ENCODE results near the gene ENTPD7.
"Not testable (repeated sequence)": the region's sequence is repeated elsewhere in the genome, so short reads cannot be mapped to it uniquely, and the experiment has no call there.

ENTPD7 gene

DNA sequence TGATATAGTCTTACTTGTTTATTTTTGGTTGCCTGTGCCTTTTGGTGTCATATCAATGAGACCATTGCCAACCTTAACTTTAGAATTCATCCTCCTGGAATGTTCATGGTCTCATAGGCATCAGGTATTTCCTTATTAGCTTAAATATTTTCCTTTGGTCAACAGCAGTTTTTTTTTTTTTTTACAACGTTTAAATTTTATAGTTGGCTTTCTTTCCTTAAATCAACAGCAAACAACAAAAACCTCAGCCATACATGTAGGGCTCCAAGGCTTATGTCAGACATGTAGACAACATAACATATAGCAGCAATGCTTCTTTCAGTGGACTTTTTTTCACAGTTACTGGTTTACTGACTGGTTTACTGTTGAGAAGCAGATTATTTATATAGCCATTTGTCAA, 22.7 kb downstream of the ENTPD7 start:
- DNase-seq (ENCODE audit: extremely low read depth in 1 of 2, low read depth in 1 of 2): no peak

DNA sequence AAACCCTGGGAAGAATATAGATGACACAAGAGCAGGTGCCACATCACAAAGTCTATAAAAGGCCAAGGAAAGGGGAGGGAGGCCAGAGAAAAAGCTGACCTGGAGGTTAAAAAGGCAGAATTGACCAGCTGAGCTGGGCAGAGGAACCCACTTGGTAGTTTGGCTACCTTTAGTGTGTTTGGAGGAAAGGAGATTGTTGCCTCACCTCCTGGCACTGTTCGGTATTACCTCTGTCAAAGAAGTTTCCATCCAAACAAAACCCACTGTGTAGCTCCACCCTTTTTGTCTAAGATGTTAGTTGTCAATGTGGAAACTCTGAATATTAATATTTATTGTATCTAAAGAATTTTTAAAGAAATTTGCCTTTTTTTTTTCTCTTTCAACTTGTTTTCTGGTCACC, 23.4 kb downstream of the ENTPD7 start:
- DNase-seq (ENCODE audit: extremely low read depth in 1 of 2, low read depth in 1 of 2): no peak

DNA sequence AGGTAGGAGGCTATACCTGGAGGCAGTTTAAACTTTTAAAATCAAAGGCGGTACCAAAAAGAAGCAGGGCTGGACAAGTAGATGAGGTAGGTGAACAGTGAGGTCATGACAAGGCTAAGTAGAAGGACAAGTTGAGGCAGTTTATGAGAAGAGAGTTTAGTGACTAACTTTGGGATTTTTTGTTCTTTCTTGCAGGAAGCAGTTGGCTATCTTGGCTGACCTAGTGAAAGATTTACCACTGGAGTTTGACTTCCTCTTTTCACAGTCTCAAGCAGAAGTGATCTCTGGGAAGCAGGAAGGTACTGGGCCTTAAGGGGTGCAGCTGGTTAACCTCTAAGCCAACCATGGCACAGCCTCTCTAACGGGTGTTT, 26.3 kb downstream of the ENTPD7 start:
- DNase-seq (ENCODE audit: extremely low read depth in 1 of 2, low read depth in 1 of 2): no peak

DNA sequence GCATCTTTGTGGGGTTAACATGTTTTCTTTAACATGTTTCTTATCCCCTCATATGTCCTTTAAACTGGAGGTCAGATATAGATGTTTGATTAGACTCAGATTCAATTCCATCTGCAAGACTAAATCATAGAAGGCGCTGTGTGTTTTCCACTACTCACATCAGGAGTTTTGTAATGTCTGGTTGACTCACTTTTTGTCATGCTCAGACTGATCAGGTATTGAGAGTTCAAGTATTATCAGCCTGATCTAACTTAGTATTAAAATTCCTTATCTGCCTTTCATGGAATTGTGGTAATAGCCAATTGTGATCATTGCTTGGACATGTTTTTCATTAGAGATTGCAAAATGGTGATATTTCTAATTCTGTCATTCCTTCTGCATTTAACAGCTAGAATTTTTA, 30.2 kb downstream of the ENTPD7 start:
- DNase-seq (ENCODE audit: extremely low read depth in 1 of 2, low read depth in 1 of 2): no peak

DNA sequence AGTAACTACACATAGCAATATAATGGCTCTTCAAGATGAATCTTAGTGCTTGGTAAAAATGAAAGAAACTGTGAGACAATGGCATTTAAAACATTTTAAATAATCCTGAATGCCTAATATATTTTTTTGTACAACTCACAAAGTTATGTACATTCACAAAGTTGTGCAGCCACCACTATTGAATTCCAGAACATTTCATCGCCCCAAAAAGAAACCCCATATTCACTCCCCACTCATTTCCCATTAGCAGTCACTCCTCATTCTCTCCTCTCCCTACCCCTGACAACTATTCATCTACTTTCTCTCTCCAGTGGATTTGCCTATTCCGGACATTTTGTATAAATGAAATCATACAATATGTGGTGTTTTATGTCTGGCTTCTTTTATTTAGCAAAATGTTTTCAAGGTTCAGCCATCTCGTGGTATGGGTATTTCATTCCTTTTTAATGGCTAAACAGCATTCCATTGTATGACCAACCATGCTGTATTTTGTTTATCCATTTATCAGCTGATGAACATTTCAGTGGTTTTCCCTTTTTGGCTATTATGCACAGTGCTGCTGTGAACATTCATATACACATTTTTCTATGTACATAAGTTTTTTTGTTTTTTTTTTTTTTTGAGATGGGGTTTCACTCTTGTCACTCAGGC, 34.7 kb downstream of the ENTPD7 start:
- no peak for DNase-seq (ENCODE audit: extremely low read depth in 1 of 2, low read depth in 1 of 2)

DNA sequence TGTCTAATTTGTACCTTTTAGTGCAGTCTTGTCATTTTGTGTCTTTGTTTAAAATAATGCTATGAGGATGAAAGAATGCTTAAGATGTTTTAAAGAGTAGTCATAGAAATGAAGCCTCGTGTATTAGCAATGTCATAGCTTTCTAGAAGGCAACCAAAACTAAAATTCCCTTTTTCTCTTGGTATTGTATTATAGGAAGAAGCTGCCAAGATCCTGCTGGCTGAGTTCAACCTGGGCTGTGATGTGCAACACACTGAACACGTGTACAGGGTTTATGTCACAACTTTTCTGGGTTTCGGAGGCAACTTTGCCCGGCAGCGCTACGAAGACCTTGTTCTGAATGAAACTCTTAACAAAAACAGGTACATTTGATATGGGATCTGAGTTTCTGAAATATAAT, 36.5 kb downstream of the ENTPD7 start:
- DNase-seq (ENCODE audit: extremely low read depth in 1 of 2, low read depth in 1 of 2): no peak

DNA sequence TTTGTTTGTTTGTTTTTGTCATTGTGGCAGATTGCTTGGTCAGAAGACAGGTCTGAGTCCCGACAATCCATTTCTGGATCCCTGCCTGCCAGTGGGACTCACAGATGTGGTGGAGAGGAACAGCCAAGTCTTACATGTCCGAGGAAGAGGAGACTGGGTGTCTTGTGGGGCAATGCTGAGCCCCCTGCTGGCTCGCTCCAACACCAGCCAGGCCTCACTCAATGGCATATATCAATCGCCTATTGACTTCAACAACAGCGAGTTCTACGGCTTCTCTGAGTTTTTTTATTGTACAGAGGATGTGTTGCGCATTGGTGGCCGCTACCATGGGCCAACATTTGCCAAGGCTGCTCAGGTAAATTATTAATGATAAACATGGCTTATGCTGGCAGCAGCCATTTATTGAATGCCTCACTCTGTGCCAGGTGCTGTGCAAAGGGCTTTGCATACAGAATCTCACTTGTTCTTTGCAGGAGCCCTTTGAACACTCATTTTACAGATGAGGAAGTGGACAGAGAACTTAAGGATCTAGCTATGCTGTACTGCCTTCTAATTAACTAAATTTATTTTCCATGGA, 39.3 kb downstream of the ENTPD7 start:
- no peak for DNase-seq (ENCODE audit: extremely low read depth in 1 of 2, low read depth in 1 of 2)

DNA sequence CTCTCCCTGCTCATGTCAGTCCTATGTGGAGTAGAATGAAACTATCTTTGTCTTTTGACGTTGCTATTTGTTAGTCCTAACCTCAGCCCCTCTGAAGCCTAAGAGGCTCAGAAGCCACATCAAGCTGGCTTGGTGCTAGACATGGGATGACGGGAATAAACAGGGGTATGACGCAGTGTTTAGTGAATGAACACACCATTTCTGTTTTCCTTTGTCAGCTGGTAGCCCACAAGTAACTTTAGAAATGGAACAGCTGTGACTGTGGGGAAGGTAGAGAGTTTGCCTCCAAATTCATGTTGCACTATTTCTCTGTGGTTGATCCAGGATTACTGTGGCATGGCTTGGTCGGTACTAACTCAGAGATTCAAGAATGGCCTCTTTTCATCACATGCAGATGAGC, 41.3 kb downstream of the ENTPD7 start:
- DNase-seq (ENCODE audit: extremely low read depth in 1 of 2, low read depth in 1 of 2): no peak

DNA sequence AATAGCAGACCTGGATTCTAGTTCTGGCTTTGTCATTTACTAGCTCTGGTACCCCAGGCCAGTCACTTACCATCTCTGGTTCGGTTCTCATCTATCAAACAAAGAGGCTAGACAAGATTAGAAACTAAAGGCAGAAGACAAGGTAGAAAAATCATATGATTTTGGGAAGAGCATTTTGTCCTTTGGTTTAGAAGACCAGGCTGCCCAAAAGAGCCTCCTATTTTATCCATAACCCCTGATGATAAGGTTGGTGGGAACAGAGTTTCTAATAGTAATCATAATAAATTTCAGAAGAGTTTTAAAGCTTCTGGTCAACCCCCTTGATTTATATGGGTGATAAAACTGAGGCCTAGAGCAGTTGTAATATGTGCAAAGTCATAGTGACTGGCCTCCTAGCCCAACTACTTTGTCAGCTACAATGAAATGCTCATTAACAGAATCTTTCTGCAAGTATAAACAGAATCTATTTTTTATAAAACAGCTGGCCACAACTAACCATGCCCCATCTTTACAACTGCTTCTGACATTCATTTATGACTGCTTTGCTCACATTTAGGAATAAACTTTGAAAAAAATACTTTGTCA, 49.2 kb downstream of the ENTPD7 start:
- DNase-seq (ENCODE audit: extremely low read depth in 1 of 2, low read depth in 1 of 2): no peak

DNA sequence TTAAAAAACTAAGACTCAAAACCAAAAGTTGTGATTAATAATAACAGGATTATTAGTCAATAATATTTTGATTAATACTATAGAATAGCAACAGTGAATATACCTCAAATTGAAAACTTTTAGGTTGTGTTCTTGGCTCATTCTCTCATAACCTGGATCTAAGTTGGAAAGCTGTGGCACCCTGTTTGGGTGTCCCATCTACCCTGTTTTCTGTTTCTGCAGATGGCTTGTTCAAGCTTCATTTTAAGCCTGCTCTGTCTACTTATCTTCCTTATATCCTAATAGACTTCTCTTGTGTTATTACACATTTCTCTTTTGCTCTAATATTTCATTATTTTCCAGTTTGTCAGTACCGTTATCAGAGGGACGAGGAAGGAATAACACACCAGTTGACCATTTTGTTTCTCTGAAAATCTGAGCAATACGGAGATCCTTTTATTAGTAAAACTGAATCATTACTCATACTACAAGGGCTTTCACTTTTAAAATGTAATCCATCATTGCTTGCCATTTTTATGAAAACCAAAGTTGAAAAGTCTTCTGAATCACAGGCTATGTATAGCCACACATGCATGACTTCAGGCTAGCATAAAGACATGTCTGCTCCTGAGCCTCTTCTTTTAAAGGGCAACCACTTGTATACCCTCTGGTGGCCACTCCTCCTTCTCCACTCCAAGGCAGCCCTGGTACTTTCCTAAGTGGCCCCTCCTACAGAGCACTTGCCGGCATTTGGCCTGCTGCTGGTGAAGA, 50.3 kb downstream of the ENTPD7 start:
- DNase-seq (ENCODE audit: extremely low read depth in 1 of 2, low read depth in 1 of 2): no peak

DNA sequence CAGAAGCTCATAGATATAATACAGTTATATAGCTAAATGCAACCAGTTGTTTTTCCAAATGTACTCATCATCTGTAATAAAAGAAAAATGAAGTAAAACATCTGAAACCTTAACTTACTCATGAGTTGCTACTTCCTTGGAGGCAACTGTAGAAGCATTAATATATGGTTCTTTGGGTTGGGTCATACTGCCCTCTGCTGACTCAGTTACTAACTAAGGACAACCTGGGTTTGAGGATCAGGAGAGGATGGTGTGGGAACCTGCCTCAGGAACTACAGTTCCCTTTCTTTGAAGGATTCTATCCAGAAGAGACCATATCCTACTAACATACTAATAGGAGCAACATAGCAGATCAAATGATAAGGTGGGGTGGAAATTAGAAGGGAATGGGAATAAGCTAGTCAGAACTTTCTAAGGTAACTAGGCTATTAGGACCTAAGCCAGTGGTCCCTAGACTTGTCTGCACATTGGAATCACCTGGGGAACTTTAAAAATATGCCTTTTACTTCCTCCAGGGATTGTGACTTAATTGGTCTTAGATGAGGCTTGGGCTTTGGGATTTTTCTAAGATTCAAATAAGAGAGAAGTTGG, 51.9 kb downstream of the ENTPD7 start:
- DNase-seq (ENCODE audit: extremely low read depth in 1 of 2, low read depth in 1 of 2): no peak

DNA sequence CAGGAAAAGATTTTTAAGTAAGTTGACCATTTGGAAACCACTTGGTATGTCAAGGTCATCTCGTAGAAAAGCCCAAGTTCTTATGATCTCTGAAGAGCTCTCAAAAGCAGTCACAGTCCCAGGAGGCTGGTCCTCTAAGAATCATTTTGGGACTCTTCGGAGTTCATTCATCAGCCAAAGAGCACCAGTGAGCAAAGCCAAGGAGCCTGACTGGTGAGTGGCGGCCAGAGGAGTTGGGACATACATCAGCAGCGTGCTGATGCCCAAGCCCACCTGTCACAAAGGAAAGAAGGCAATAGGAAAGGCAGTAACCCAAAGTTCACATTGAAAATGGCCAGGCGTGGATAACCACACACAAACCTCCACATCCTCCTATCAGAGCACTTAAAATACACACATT, 55.1 kb downstream of the ENTPD7 start:
- DNase-seq (ENCODE audit: extremely low read depth in 1 of 2, low read depth in 1 of 2): no peak

DNA sequence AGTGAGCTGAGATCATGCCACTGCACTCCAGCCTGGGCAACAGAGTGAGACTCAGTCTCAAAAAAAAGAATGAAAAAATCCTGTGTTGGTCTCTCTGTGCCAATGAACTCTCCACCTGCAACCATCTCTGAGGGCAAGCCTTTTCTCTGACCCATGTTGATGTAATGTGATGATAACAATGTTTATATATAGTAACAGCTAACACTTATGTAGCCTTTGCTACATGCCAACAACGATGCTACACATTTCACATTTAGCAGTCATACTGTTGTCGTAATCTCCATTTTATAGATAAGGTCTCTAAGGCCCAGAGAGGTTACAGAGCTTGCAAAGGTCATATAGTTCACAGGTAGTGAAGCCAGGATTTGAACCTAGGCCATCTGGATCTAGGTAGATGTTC, 61.1 kb downstream of the ENTPD7 start:
- DNase-seq (ENCODE audit: extremely low read depth in 1 of 2, low read depth in 1 of 2): no peak

DNA sequence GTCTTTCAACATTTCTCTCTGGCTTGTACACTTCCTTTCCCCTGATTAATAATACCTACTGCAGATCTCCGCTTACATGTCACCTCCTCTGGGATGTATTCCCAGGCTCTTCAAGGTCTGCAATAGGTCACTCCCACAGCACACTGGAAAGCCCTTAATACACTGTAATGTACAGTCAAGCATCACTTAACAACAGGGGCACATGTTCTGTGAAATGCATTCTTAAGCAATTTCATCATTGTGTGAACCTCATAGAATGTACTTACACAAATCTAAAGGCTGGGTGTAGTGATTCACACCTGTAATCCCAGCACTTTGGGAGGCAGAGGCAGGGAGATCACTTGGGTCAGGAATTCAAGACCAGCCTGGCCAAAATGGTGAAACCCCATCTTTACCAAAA, 70.7 kb downstream of the ENTPD7 start:
- DNase-seq (ENCODE audit: extremely low read depth in 1 of 2, low read depth in 1 of 2): no peak

DNA sequence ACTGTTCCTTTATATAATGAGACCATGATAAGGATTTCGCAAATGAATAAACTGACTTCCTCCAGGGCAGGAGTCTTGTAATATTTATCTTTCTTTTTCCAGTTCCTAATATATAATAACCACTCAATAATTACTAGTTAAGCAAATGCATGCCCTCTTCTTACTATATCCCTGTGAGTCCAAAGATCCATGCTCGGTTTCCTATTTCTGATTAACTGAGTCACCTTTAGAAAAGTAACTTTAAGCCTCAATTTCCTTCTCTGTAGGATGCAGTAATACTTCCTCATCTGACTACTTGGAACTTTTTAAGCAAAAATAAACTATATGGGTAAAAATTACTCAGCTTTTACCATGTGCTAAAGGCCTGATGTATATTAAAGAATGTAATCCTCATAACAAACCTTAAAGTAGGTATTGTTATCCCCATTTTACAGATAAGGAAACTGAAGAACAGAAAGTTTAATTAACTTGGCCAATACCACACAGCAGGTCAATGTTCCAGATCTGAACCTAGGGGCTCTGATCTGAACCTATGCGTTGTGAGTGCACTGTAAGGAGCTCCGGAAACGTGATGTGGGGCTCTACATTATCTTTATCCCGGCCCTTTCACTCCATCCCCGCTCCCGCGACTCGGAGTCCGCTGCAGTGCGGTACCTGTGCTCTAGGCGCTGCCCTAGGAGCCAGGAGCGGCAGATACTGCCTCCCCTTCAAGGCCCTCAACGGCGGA, 72.2 kb downstream of the ENTPD7 start:
- no peak for DNase-seq (ENCODE audit: extremely low read depth in 1 of 2, low read depth in 1 of 2)

DNA sequence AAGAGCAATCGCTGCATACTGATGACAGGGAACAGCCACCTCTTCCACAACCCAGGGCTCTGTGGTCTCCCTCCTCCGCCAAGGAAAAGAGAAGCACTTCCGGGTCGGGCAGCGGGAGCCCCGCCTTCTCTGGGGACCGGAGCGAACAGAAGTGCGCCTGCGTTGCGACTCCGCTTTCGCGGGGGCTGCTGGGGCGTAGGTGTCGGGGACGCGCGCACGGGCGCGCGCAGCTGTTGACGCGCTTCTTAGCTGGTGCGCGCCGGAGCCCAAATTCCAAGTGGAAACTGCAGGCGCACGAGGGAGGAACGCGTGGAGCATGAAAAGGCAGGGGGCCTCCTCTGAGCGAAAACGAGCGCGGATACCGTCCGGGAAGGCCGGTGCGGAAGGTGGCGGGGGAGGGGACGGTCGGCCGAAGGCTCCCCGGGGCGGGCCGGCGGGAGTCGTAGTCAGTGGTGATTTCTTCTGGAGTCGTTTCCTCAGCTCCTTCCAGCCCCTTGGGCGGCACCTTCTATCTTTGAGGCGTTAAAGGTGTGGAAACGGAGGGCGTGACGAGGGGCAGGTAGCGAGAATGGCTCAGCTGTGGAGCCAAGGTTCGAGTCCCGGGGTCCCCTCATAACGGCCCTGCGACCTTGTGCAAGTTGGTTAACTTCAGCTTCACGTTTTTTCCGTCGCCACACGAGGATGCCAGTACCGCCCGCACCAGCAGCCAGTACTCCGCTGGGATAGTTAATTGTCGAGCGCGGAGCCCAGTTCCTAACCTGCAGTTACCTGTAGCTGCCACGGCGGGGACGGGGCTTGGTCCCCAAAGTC, 72.9 kb downstream of the ENTPD7 start, which contains the start of the genes COX15 and CUTC:
Gene COX15, minus strand, starts transcription at position 95 of the 810 bp plus-strand sequence. Its CDS starts 78 bp downstream, at position 17.
Gene CUTC, plus strand, starts transcription at position 202 of the 810 bp plus-strand sequence. Its CDS starts 115 bp downstream, at position 317.
- DNase-seq (ENCODE audit: extremely low read depth in 1 of 2, low read depth in 1 of 2): peak; percentile 89 to 93

DNA sequence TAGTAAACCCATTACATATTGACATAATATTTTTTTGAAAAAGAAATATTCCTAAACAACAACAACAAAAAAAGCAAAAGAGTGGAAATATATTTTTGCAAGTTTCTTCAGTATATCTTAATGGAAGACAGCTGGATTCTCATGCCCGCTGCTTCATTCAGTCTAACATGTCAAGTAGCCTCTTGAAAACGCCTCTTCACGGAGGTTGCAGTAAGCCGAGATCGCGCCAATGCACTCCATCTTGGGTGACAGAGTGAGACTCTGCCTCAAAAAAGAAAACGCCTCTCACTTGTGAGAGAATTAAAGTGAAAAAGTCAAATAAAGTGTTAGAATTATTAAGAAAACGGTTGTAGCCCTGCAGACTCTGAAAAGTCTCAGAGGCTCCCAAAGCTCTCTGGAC, 74.1 kb downstream of the ENTPD7 start:
- DNase-seq (ENCODE audit: extremely low read depth in 1 of 2, low read depth in 1 of 2): no peak

DNA sequence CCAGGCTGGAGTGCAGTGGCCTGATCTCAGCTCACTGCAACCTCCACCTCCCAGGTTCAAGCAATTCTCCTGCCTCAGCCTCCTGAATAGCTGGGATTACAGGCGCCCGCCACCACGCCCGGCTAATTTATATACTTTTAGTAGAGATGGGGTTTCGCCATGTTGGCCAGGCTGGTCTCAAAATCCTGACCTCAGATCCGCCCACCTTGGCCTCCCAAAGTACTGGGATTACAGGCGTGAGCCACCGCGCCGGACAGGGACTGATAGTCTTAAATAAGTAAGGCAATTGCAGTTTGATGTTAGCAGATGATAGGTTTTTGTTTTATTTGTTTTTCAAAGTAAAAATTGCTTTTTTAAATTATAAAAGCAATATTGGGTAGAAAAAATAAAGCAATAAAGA, 74.8 kb downstream of the ENTPD7 start:
- DNase-seq (ENCODE audit: extremely low read depth in 1 of 2, low read depth in 1 of 2): not testable (repeated sequence)

DNA sequence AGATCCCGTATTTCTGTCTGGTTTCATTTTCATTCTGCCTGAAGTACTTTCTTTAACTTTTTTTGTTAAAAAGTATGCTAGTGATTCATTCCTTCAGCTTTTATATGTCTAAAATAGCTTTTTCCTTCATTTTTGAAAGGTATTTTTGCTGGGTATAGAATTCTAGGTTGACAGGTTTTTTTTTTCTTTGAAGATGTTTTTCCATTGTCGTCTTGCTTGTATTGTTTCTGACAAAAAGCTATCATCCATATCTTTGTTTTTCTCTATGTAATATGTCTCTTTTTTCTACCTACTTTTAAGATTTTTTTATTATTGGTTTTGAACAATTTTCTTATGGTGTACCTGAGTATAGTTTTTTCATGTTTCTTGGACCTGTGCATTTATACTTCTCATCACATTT, 81.0 kb downstream of the ENTPD7 start:
- DNase-seq (ENCODE audit: extremely low read depth in 1 of 2, low read depth in 1 of 2): no peak

All from stimulated activated CD8-positive, alpha-beta memory T cell treated with anti-CD3 and anti-CD28 coated beads, Interleukin-7, amount 100 ng/mL, for 48 hours (primary cell).